Gastroesophageal sphincter (tissue), 4 donors: Measurements from ENCODE around the gene SMIM45.

Source experiments
- ATAC-seq: fragments of 150-250 bp; one replicate; pipeline ENCODE4 v1.9.1; 2016; ENCODE audit warnings: mild to moderate bottlenecking, moderate library complexity
- H3K27ac ChIP-seq, 4 donors: fragments of 200-600 bp; sonication (generic) in 3 of 4; 1 replicate in 3 of 4; 2 replicates in 1 of 4; pipeline ENCODE4 v1.5.1; 2016 to 2019
- H3K27me3 ChIP-seq: fragments of 200-600 bp; sonication (generic); one replicate; pipeline ENCODE4 v1.5.1; 2019
- H3K36me3 ChIP-seq, 2 donors: fragments of 200-600 bp; sonication (generic); one replicate each; pipeline ENCODE4 v1.5.1; 2019; ENCODE audit warnings: control low read depth in 1 of 2
- H3K4me1 ChIP-seq, 3 donors: fragments of 200-600 bp; sonication (generic); 1 replicate in 2 of 3; 2 replicates in 1 of 3; pipeline ENCODE4 v1.5.1; 2016 to 2019; ENCODE audit warnings: control low read depth in 2 of 3
- H3K4me3 ChIP-seq, 2 donors: fragments of 200-600 bp; sonication (generic); one replicate each; pipeline ENCODE4 v1.5.1; 2019; ENCODE audit warnings: mild to moderate bottlenecking in 1 of 2, moderate library complexity in 1 of 2
- H3K9me3 ChIP-seq, 3 donors: fragments of 200-600 bp; sonication (generic); one replicate each; pipeline ENCODE4 v1.5.1; 2017 to 2019; ENCODE audit warnings: control low read depth in 2 of 3
- CTCF ChIP-seq, 4 experiments: fragments of 200-600 bp in 2 of 4; fragments of 450-650 bp in 2 of 4; sonication (generic) in 1 of 4; IDR thresholded peaks; one replicate each; pipeline ENCODE4 v1.5.1; 2017 to 2019; ENCODE audit warnings: antibody characterized with exemption in 4 of 4, mild to moderate bottlenecking in 2 of 4, moderate library complexity in 2 of 4
- EP300 ChIP-seq: sonication (generic); formaldehyde crosslinking; IDR thresholded peaks from one replicate; pipeline ENCODE4 v1.6.1; 2017; ENCODE audit warnings: antibody characterized with exemption, mild to moderate bottlenecking
- POLR2A ChIP-seq, 2 donors: fragments of 450-650 bp; IDR thresholded peaks; one replicate each; pipeline ENCODE4 v1.6.1; 2017; ENCODE audit warnings: antibody characterized with exemption in 2 of 2, mild to moderate bottlenecking in 2 of 2, moderate library complexity in 1 of 2
- POLR2AphosphoS5 ChIP-seq: sonication (generic); formaldehyde crosslinking; IDR thresholded peaks from one replicate; pipeline ENCODE4 v1.6.1; 2017; ENCODE audit warnings: antibody characterized with exemption
- WGBS, 2 donors: methylation state at CpG; one replicate each; pipeline ENCODE4 v1.1.5; 2018; ENCODE audit warnings: low coverage in 1 of 2; 5-methylcytosine and 5-hydroxymethylcytosine counted together

Gene SMIM45

GRCh38 chr22:41933411-41934177 is 18.4 kb upstream of the SMIM45 start:
- Histone ChIP-seq H3K36me3 (no peaks in the 10 kb centered on the region), H3K4me3 (no peak overlapping the region), H3K27ac (no peak overlapping the region), H3K9me3 (no peaks in the 10 kb centered on the region), H3K27me3 (peaks cover under 1% of the 10 kb centered on the region), H3K4me1 (peaks cover 0 to 3% (median 0%) of the 10 kb centered on the region in 3 donors)
- WGBS, 2 donors, result 75 to 100% methylated on average over 3 to 6 of the region's 16 CpGs
- ATAC-seq, result no peak
- no peak for TF ChIP-seq POLR2AphosphoS5
- no peak for TF ChIP-seq POLR2A (IDR thresholded peaks at IDR 0.05)
- TF ChIP-seq EP300, result no peak
- TF ChIP-seq CTCF (IDR thresholded peaks at IDR 0.05), result no peak

- H3K4me1 ChIP-seq, result peaks cover 0 to 12% (median 6%) of the 10 kb centered on the region in 3 donors
- no peak overlapping the region for H3K4me3 ChIP-seq
- no peaks in the 10 kb centered on the region for H3K9me3 ChIP-seq
- ATAC-seq, result no peak
- no peak overlapping the region for H3K27ac ChIP-seq
- H3K36me3 ChIP-seq, result no peaks in the 10 kb centered on the region
- TF ChIP-seq POLR2AphosphoS5 (no peak), POLR2A (IDR thresholded peaks at IDR 0.05) (no peak), EP300 (no peak), CTCF (IDR thresholded peaks at IDR 0.05) (no peak)
- H3K27me3 ChIP-seq, result no peaks in the 10 kb centered on the region
- 93 to 94% methylated on average over 8 to 12 of the region's 17 CpGs for WGBS, 2 donors
Observed at GRCh38 chr22:41934284-41935014, 17.5 kb upstream of the SMIM45 start.

- Histone ChIP-seq H3K9me3 (no peaks in the 10 kb centered on the region), H3K27me3 (no peaks in the 10 kb centered on the region), H3K4me1 (peaks cover 0 to 14% (median 6%) of the 10 kb centered on the region in 3 donors), H3K4me3 (no peak overlapping the region), H3K27ac (no peak overlapping the region), H3K36me3 (no peaks in the 10 kb centered on the region)
- WGBS, 2 donors, result 100% methylated on average over 2 of the region's 4 CpGs; no CpG with 5 or more reads in 1 of the 2 donors
- ATAC-seq, result no peak
- no peak for TF ChIP-seq POLR2AphosphoS5
- no peak for TF ChIP-seq POLR2A (IDR thresholded peaks at IDR 0.05)
- TF ChIP-seq EP300, result no peak
- TF ChIP-seq CTCF (IDR thresholded peaks at IDR 0.05), result no peak
Observed at GRCh38 chr22:41935015-41935351, 17.0 kb upstream of the SMIM45 start.

GRCh38 chr22:41935509-41935908 is 16.4 kb upstream of the SMIM45 start:
- 83% methylated on average over 8 of the region's 9 CpGs; no CpG with 5 or more reads in 1 of the 2 donors for WGBS, 2 donors
- H3K36me3 ChIP-seq, result no peaks in the 10 kb centered on the region
- no peak overlapping the region for H3K27ac ChIP-seq

More at GRCh38 chr22:41935509-41935908, 16.4 kb upstream of the SMIM45 start:
- no peak overlapping the region for H3K4me3 ChIP-seq
- peaks cover 0 to 19% (median 6%) of the 10 kb centered on the region in 3 donors for H3K4me1 ChIP-seq
- H3K27me3 ChIP-seq, result no peaks in the 10 kb centered on the region
- no peak for ATAC-seq
- TF ChIP-seq CTCF (IDR thresholded peaks at IDR 0.05) (no peak), POLR2AphosphoS5 (no peak), EP300 (no peak), POLR2A (IDR thresholded peaks at IDR 0.05) (no peak)
- H3K9me3 ChIP-seq, result no peaks in the 10 kb centered on the region
